Measurements from ENCODE around the gene SLC22A23.
"Not testable (repeated sequence)": the region's sequence is repeated elsewhere in the genome, so short reads cannot be mapped to it uniquely, and the experiment has no call there.

The SLC22A23 gene

GRCh38 chr6:3382326-3383279 lies 74.2 kb downstream of the SLC22A23 start:
- H3K27ac ChIP-seq (ENCODE audit: low read depth, low read length): peak overlapping the region; percentile 0; the same call in 1 of the 2 replicates
- no peak overlapping the region for H2AFZ ChIP-seq (ENCODE audit: low read length, unreplicated experiment)
- no peaks in the 10 kb centered on the region for H3K79me2 ChIP-seq (ENCODE audit: control insufficient read depth, insufficient read depth, low read length, unreplicated experiment)
- peaks cover 34% of the 10 kb centered on the region for H3K4me1 ChIP-seq (ENCODE audit: control insufficient read depth, insufficient read depth, low read length, unreplicated experiment)
- no peaks in the 10 kb centered on the region for H3K27me3 ChIP-seq (ENCODE audit: insufficient read depth, low read length)
- H3K36me3 ChIP-seq (ENCODE audit: insufficient read depth, low read length): no peaks in the 10 kb centered on the region
- no peak overlapping the region for H3K4me3 ChIP-seq (ENCODE audit: low read depth, low read length)

GRCh38 chr6:3381233-3381921 lies 75.5 kb downstream of the SLC22A23 start:
- H3K36me3 ChIP-seq (ENCODE audit: insufficient read depth, low read length): no peaks in the 10 kb centered on the region

GRCh38 chr6:3380344-3381232 lies 76.3 kb downstream of the SLC22A23 start:
- H3K27me3 ChIP-seq (ENCODE audit: insufficient read depth, low read length): no peaks in the 10 kb centered on the region
- H3K36me3 ChIP-seq (ENCODE audit: insufficient read depth, low read length): no peaks in the 10 kb centered on the region

More at GRCh38 chr6:3381233-3381921, 75.5 kb downstream of the SLC22A23 start:
- Histone ChIP-seq H3K27ac (ENCODE audit: low read depth, low read length) (no peak overlapping the region), H3K4me1 (ENCODE audit: control insufficient read depth, insufficient read depth, low read length, unreplicated experiment) (peaks cover 44% of the 10 kb centered on the region), H2AFZ (ENCODE audit: low read length, unreplicated experiment) (no peak overlapping the region), H3K4me3 (ENCODE audit: low read depth, low read length) (no peak overlapping the region), H3K27me3 (ENCODE audit: insufficient read depth, low read length) (no peaks in the 10 kb centered on the region), H3K79me2 (ENCODE audit: control insufficient read depth, insufficient read depth, low read length, unreplicated experiment) (no peaks in the 10 kb centered on the region)

GRCh38 chr6:3379482-3380060 lies 77.3 kb downstream of the SLC22A23 start:
- no peaks in the 10 kb centered on the region for H3K79me2 ChIP-seq (ENCODE audit: control insufficient read depth, insufficient read depth, low read length, unreplicated experiment)
- H3K4me3 ChIP-seq (ENCODE audit: low read depth, low read length): no peak overlapping the region
- no peak overlapping the region for H2AFZ ChIP-seq (ENCODE audit: low read length, unreplicated experiment)
- no peaks in the 10 kb centered on the region for H3K36me3 ChIP-seq (ENCODE audit: insufficient read depth, low read length)
- no peaks in the 10 kb centered on the region for H3K27me3 ChIP-seq (ENCODE audit: insufficient read depth, low read length)
- peaks cover 35% of the 10 kb centered on the region for H3K4me1 ChIP-seq (ENCODE audit: control insufficient read depth, insufficient read depth, low read length, unreplicated experiment)
- no peak overlapping the region for H3K27ac ChIP-seq (ENCODE audit: low read depth, low read length)

More at GRCh38 chr6:3380344-3381232, 76.3 kb downstream of the SLC22A23 start:
- H3K4me1 ChIP-seq (ENCODE audit: control insufficient read depth, insufficient read depth, low read length, unreplicated experiment): peaks cover 39% of the 10 kb centered on the region
- H2AFZ ChIP-seq (ENCODE audit: low read length, unreplicated experiment): no peak overlapping the region
- H3K79me2 ChIP-seq (ENCODE audit: control insufficient read depth, insufficient read depth, low read length, unreplicated experiment): no peaks in the 10 kb centered on the region
- no peak overlapping the region for H3K4me3 ChIP-seq (ENCODE audit: low read depth, low read length)
- no peak overlapping the region for H3K27ac ChIP-seq (ENCODE audit: low read depth, low read length)

- not testable (repeated sequence) for H3K36me3 ChIP-seq (ENCODE audit: insufficient read depth, low read length); H3K79me2 ChIP-seq (ENCODE audit: control insufficient read depth, insufficient read depth, low read length, unreplicated experiment); H2AFZ ChIP-seq (ENCODE audit: low read length, unreplicated experiment); H3K27me3 ChIP-seq (ENCODE audit: insufficient read depth, low read length); H3K27ac ChIP-seq (ENCODE audit: low read depth, low read length); H3K4me3 ChIP-seq (ENCODE audit: low read depth, low read length)
- peaks cover 32% of the 10 kb centered on the region for H3K4me1 ChIP-seq (ENCODE audit: control insufficient read depth, insufficient read depth, low read length, unreplicated experiment)
Measured at GRCh38 chr6:3378808-3379207, 78.0 kb downstream of the SLC22A23 start.

GRCh38 chr6:3378398-3378782 lies 78.5 kb downstream of the SLC22A23 start:
- H3K36me3 ChIP-seq (ENCODE audit: insufficient read depth, low read length); H3K4me3 ChIP-seq (ENCODE audit: low read depth, low read length): not testable (repeated sequence)
- peaks cover 28% of the 10 kb centered on the region for H3K4me1 ChIP-seq (ENCODE audit: control insufficient read depth, insufficient read depth, low read length, unreplicated experiment)

GRCh38 chr6:3377536-3378397 lies 79.1 kb downstream of the SLC22A23 start:
- H3K4me1 ChIP-seq (ENCODE audit: control insufficient read depth, insufficient read depth, low read length, unreplicated experiment): peaks cover 22% of the 10 kb centered on the region
- no peaks in the 10 kb centered on the region for H3K36me3 ChIP-seq (ENCODE audit: insufficient read depth, low read length)
- no peaks in the 10 kb centered on the region for H3K79me2 ChIP-seq (ENCODE audit: control insufficient read depth, insufficient read depth, low read length, unreplicated experiment)
- H3K4me3 ChIP-seq (ENCODE audit: low read depth, low read length): no peak overlapping the region
- no peak overlapping the region for H3K27ac ChIP-seq (ENCODE audit: low read depth, low read length)
- H2AFZ ChIP-seq (ENCODE audit: low read length, unreplicated experiment): no peak overlapping the region
- H3K27me3 ChIP-seq (ENCODE audit: insufficient read depth, low read length): no peaks in the 10 kb centered on the region

More at GRCh38 chr6:3378398-3378782, 78.5 kb downstream of the SLC22A23 start:
- H3K27me3 ChIP-seq (ENCODE audit: insufficient read depth, low read length); H2AFZ ChIP-seq (ENCODE audit: low read length, unreplicated experiment); H3K27ac ChIP-seq (ENCODE audit: low read depth, low read length); H3K79me2 ChIP-seq (ENCODE audit: control insufficient read depth, insufficient read depth, low read length, unreplicated experiment): not testable (repeated sequence)

GRCh38 chr6:3376893-3377535 lies 79.8 kb downstream of the SLC22A23 start:
- Histone ChIP-seq H3K79me2 (ENCODE audit: control insufficient read depth, insufficient read depth, low read length, unreplicated experiment) (no peaks in the 10 kb centered on the region), H3K27ac (ENCODE audit: low read depth, low read length) (no peak overlapping the region), H3K36me3 (ENCODE audit: insufficient read depth, low read length) (no peaks in the 10 kb centered on the region), H2AFZ (ENCODE audit: low read length, unreplicated experiment) (no peak overlapping the region), H3K4me3 (ENCODE audit: low read depth, low read length) (no peak overlapping the region), H3K27me3 (ENCODE audit: insufficient read depth, low read length) (no peaks in the 10 kb centered on the region), H3K4me1 (ENCODE audit: control insufficient read depth, insufficient read depth, low read length, unreplicated experiment) (peaks cover 15% of the 10 kb centered on the region)

- H3K4me3 ChIP-seq (ENCODE audit: low read depth, low read length): no peak overlapping the region
- H3K36me3 ChIP-seq (ENCODE audit: insufficient read depth, low read length): no peaks in the 10 kb centered on the region
- no peak overlapping the region for H3K27ac ChIP-seq (ENCODE audit: low read depth, low read length)
- H3K4me1 ChIP-seq (ENCODE audit: control insufficient read depth, insufficient read depth, low read length, unreplicated experiment): peaks cover 14% of the 10 kb centered on the region
- no peaks in the 10 kb centered on the region for H3K27me3 ChIP-seq (ENCODE audit: insufficient read depth, low read length)
- no peak overlapping the region for H2AFZ ChIP-seq (ENCODE audit: low read length, unreplicated experiment)
- no peaks in the 10 kb centered on the region for H3K79me2 ChIP-seq (ENCODE audit: control insufficient read depth, insufficient read depth, low read length, unreplicated experiment)
Measured at GRCh38 chr6:3376064-3376463, 80.8 kb downstream of the SLC22A23 start.

Data from ACC112 (cell line).